GM12874 (cell line): Measurements from ENCODE around the gene SLC10A7.

Experiments used
- TF ChIP-seq, protein P1 (sequence below): IDR thresholded peaks from 2 replicates; pipeline ENCODE4 v1.5.1; 2011; ENCODE audit warnings: low read depth, mild to moderate bottlenecking, control low read depth, low read length, moderate library complexity; ENCODE audit not compliant: insufficient read depth

SLC10A7 gene

GRCh38 chr4:146315184-146315583, 206.6 kb downstream of the SLC10A7 start:
- TF ChIP-seq, protein P1, sequence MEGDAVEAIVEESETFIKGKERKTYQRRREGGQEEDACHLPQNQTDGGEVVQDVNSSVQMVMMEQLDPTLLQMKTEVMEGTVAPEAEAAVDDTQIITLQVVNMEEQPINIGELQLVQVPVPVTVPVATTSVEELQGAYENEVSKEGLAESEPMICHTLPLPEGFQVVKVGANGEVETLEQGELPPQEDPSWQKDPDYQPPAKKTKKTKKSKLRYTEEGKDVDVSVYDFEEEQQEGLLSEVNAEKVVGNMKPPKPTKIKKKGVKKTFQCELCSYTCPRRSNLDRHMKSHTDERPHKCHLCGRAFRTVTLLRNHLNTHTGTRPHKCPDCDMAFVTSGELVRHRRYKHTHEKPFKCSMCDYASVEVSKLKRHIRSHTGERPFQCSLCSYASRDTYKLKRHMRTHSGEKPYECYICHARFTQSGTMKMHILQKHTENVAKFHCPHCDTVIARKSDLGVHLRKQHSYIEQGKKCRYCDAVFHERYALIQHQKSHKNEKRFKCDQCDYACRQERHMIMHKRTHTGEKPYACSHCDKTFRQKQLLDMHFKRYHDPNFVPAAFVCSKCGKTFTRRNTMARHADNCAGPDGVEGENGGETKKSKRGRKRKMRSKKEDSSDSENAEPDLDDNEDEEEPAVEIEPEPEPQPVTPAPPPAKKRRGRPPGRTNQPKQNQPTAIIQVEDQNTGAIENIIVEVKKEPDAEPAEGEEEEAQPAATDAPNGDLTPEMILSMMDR: no peak

GRCh38 chr4:146311238-146311970, 210.3 kb downstream of the SLC10A7 start:
- TF ChIP-seq, protein P1: no peak

GRCh38 chr4:146310319-146311021, 211.3 kb downstream of the SLC10A7 start:
- TF ChIP-seq, protein P1: no peak

DNA sequence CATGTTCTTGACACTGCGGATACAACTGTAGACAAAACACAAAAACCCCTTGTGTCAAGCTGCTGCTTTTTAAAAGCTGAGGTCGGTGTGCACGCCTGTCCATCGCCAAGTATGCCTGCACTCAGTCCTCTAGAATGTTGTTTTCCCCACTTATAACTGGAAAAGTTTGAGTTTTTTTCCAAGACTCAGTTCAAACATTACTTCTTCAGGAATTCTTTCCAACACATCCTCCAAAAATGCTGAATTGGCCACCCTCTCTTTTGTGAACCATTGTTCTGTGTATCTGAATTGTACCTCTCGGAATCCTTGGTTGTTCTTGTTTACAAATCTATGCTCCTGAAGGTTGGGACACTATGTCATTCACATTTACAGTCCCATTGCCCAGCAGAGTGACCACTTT, 212.8 kb downstream of the SLC10A7 start:
- TF ChIP-seq, protein P1: no peak

GRCh38 chr4:146302822-146303221, 218.9 kb downstream of the SLC10A7 start:
- TF ChIP-seq, protein P1: no peak

DNA sequence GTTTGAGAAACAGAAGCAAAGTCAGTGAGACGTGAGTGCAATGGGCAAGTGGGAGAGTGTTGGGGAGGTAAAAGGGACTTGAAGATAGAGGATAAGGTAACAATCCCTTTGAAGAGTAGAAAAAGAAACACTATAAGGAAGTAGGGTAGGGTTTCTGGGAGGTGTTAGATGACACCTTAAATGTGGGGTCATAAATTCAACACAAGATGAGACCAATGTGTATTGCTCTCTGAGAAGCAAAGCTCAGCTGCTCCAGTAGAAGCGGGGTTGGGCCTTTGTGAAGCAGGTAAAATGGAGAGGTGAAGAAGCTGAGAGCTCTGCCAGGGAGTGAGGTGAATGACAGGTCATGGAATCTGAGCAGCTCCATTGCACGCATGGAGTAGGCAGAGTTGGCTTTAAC, 222.1 kb downstream of the SLC10A7 start:
- TF ChIP-seq, protein P1: no peak

DNA sequence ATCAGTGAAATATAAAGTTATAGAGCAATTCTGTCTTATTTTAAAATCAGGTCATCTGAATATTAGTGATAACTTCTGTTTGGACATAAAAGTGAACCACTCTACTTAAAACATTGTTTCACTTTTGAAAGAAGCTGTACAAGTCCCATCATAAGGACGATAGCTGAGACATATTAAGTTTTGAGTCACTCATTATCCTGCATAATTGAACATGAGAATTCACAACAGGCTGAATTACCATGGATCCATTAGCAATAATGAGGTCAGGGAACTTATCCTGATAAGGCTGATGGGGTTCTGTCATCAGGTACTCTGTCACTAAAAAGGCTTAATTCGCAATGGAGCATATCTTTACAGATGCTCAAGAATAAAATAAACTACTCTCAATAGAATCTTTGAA, 227.0 kb downstream of the SLC10A7 start:
- TF ChIP-seq, protein P1: no peak
